Adrenal gland (tissue), 5 donors: ENCODE data around the gene BIRC3.

Experiments
- CTCF ChIP-seq, 6 experiments: fragments of 450-650 bp in 4 of 6; fragments of 200-600 bp in 2 of 6; sonication (generic) in 1 of 6; IDR thresholded peaks; 1 replicate in 5 of 6; 2 replicates in 1 of 6; pipeline versions ENCODE4 v1.5.1 to v1.8.0; 2016 to 2021; ENCODE audit warnings: antibody characterized with exemption in 6 of 6, mild to moderate bottlenecking in 2 of 6, moderate library complexity in 1 of 6
- POLR2A ChIP-seq, 2 donors: fragments of 450-650 bp; IDR thresholded peaks; one replicate each; pipeline ENCODE4 v1.6.1; 2017; ENCODE audit warnings: antibody characterized with exemption in 2 of 2, mild to moderate bottlenecking in 2 of 2, moderate library complexity in 1 of 2
- donor health status: DM: no; HTN: no; CAD: no.

GRCh38 chr11:102267609-102268008 is 49.7 kb upstream of the BIRC3 start:
- no peak for TF ChIP-seq CTCF (IDR thresholded peaks at IDR 0.05)
- TF ChIP-seq POLR2A (IDR thresholded peaks at IDR 0.05) = no peak
